HEK293T (cell line): ENCODE data around the gene PID1.

Source experiments
- CTCF ChIA-PET: fragments of 350-600 bp; formaldehyde crosslinking; extraction: SDS; loops from one replicate; lab custom pipeline; 2021; ENCODE audit warnings: antibody characterized with exemption, inconsistent platforms; lab: Yijun Ruan, JAX
- POLR2A ChIA-PET: fragments of 350-600 bp; formaldehyde crosslinking; extraction: SDS; loops from one replicate; lab custom pipeline; 2020; ENCODE audit warnings: antibody characterized with exemption, inconsistent platforms; lab: Yijun Ruan, JAX
- DNase-seq: peaks from one replicate; pipeline ENCODE4 v3.0.0; 2012; ENCODE audit warnings: mixed read lengths; ENCODE audit errors: extremely low spot score
- ARNT ChIP-seq: fragments of 450-650 bp; IDR thresholded peaks from 2 replicates; pipeline ENCODE4 v1.6.1; 2017; ENCODE audit warnings: mild to moderate bottlenecking
- BHLHE40 ChIP-seq: fragments of 450-650 bp; IDR thresholded peaks from 2 replicates; pipeline ENCODE4 v1.6.1; 2016; ENCODE audit warnings: mild to moderate bottlenecking, moderate library complexity, borderline replicate concordance
- CTBP1 ChIP-seq: fragments of 450-650 bp; IDR thresholded peaks from 2 replicates; pipeline ENCODE4 v1.6.1; 2016; ENCODE audit warnings: borderline replicate concordance
- ELF4 ChIP-seq: fragments of 450-650 bp; IDR thresholded peaks from 2 replicates; pipeline ENCODE4 v1.6.1; 2017; ENCODE audit warnings: antibody characterized with exemption
- FOXA1 ChIP-seq: fragments of 450-650 bp; IDR thresholded peaks from 2 replicates; pipeline ENCODE4 v1.6.1; 2016; ENCODE audit warnings: mild to moderate bottlenecking
- FOXK2 ChIP-seq: fragments of 450-650 bp; IDR thresholded peaks from 2 replicates; pipeline ENCODE4 v1.6.1; 2016; ENCODE audit warnings: mild to moderate bottlenecking
- FOXM1 ChIP-seq: fragments of 450-650 bp; IDR thresholded peaks from 2 replicates; pipeline ENCODE4 v1.6.1; 2017; ENCODE audit warnings: mild to moderate bottlenecking, borderline replicate concordance
- HDGF ChIP-seq: fragments of 450-650 bp; IDR thresholded peaks from 2 replicates; pipeline ENCODE4 v1.6.1; 2017; ENCODE audit warnings: antibody characterized with exemption, borderline replicate concordance
- L3MBTL2 ChIP-seq: fragments of 450-650 bp; conservative IDR thresholded peaks from 2 replicates; pipeline ENCODE4 v1.6.1; 2016; ENCODE audit warnings: mild to moderate bottlenecking
- LEF1 ChIP-seq: fragments of 450-650 bp; IDR thresholded peaks from 2 replicates; pipeline ENCODE4 v1.6.1; 2017; ENCODE audit warnings: mild to moderate bottlenecking, borderline replicate concordance
- NFRKB ChIP-seq: fragments of 450-650 bp; IDR thresholded peaks from 2 replicates; pipeline ENCODE4 v1.6.1; 2016; ENCODE audit warnings: mild to moderate bottlenecking, moderate library complexity
- PKNOX1 ChIP-seq: fragments of 450-650 bp; IDR thresholded peaks from 2 replicates; pipeline ENCODE4 v1.6.1; 2016
- SP1 ChIP-seq: fragments of 450-650 bp; IDR thresholded peaks from 2 replicates; pipeline ENCODE4 v1.6.1; 2017
- SUZ12 ChIP-seq: fragments of 450-650 bp; IDR thresholded peaks from 2 replicates; pipeline ENCODE4 v1.6.1; 2016; ENCODE audit warnings: mild to moderate bottlenecking
- TARDBP ChIP-seq: fragments of 450-650 bp; IDR thresholded peaks from 2 replicates; pipeline ENCODE4 v1.6.1; 2016
- ZNF384 ChIP-seq: fragments of 450-650 bp; IDR thresholded peaks from 2 replicates; pipeline ENCODE4 v1.6.1; 2016

PID1 gene

GRCh38 chr2:229175497-229175863, 95.6 kb downstream of the PID1 start:
- no peak for DNase-seq
- ChIA-PET CTCF (no interaction called here), POLR2A (no interaction called here)
- TF ChIP-seq TARDBP (no peak), BHLHE40 (no peak), FOXM1 (no peak), LEF1 (no peak), CTBP1 (no peak), ZNF384 (no peak), HDGF (no peak)

- ChIA-PET CTCF (no interaction called here), POLR2A (no interaction called here)
- TF ChIP-seq TARDBP (no peak), ELF4 (no peak), FOXM1 (no peak), SUZ12 (no peak), ZNF384 (no peak), FOXA1 (no peak)
- no peak for DNase-seq
Measured at GRCh38 chr2:229174794-229175496, 96.1 kb downstream of the PID1 start.

GRCh38 chr2:229173825-229174359, 97.2 kb downstream of the PID1 start:
- ChIA-PET CTCF (no interaction called here), POLR2A (no interaction called here)
- TF ChIP-seq ARNT (no peak), LEF1 (no peak), L3MBTL2 (no peak), FOXA1 (no peak), ELF4 (no peak), BHLHE40 (no peak), SP1 (no peak), PKNOX1 (no peak), SUZ12 (no peak), FOXM1 (no peak), ZNF384 (no peak), CTBP1 (no peak), FOXK2 (no peak), NFRKB (no peak), HDGF (no peak), TARDBP (no peak)
- DNase-seq, result no peak

- DNase-seq, result no peak
- ChIA-PET POLR2A (no interaction called here), CTCF (no interaction called here)
- no peak for TF ChIP-seq CTBP1
- TF ChIP-seq FOXK2, result no peak
- TF ChIP-seq NFRKB, result no peak
- no peak for TF ChIP-seq FOXA1
- no peak for TF ChIP-seq TARDBP
- no peak for TF ChIP-seq ZNF384
- TF ChIP-seq ELF4, result no peak
Measured at GRCh38 chr2:229170916-229171315, 100.2 kb downstream of the PID1 start.

- POLR2A ChIA-PET, result no interaction called here
- no peak for TF ChIP-seq BHLHE40
- no peak for TF ChIP-seq PKNOX1
- TF ChIP-seq FOXM1, result no peak
- TF ChIP-seq FOXA1, result no peak
- TF ChIP-seq LEF1, result no peak
- no peak for TF ChIP-seq ZNF384
- no peak for TF ChIP-seq TARDBP
- TF ChIP-seq ARNT, result no peak
- TF ChIP-seq HDGF, result no peak
- TF ChIP-seq SP1, result no peak
- TF ChIP-seq NFRKB, result no peak
- no peak for DNase-seq
- CTCF ChIA-PET, result no interaction called here
Measured at GRCh38 chr2:229170171-229170570, 100.9 kb downstream of the PID1 start.

- TF ChIP-seq SP1 (no peak), LEF1 (no peak), FOXK2 (no peak), HDGF (no peak), TARDBP (no peak), PKNOX1 (no peak), ARNT (no peak), SUZ12 (no peak), ELF4 (no peak), FOXM1 (no peak), NFRKB (no peak), ZNF384 (no peak), BHLHE40 (no peak), L3MBTL2 (no peak), CTBP1 (no peak), FOXA1 (no peak)
- CTCF ChIA-PET, result no interaction called here
- POLR2A ChIA-PET, result no interaction called here
- no peak for DNase-seq
Measured at GRCh38 chr2:229169751-229170150, 101.3 kb downstream of the PID1 start.
